ENCODE measurements around the gene CHTOP. TPM values are rescaled to one million over a fixed set of nuclear protein-coding genes. Genes with fewer than 3 reads are reported as not detected.
"Not testable (repeated sequence)": the region's sequence is repeated elsewhere in the genome, so short reads cannot be mapped to it uniquely, and the experiment has no call there.

The CHTOP gene, protein sequence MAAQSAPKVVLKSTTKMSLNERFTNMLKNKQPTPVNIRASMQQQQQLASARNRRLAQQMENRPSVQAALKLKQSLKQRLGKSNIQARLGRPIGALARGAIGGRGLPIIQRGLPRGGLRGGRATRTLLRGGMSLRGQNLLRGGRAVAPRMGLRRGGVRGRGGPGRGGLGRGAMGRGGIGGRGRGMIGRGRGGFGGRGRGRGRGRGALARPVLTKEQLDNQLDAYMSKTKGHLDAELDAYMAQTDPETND
- total RNA-seq, result 10 to 100 TPM; 38.2 to 50.1 TPM

- Histone ChIP-seq H3K4me3 (peak within 1 kb of the TSS; percentile 73 to 89), H3K27ac (peak within 1 kb of the TSS; percentile 100), H3K36me3 (peaks cover 39% of the 10 kb centered on the region), H3K9me3 (no peaks in the 10 kb centered on the region), H3K27me3 (no peaks in the 10 kb centered on the region), H3K4me1 (peaks cover 0 to 75% of the 10 kb centered on the region in 2 donors)
- peak; percentile 99 for DNase-seq (ENCODE audit: low spot score)
- no peak for TF ChIP-seq CTCF (IDR thresholded peaks at IDR 0.05)
These were observed at the start of gene CHTOP for GRCh38 chr1:153633754-153634665. Gene CHTOP (plus strand): TSS chr1:153634066. CDS start chr1:153636589, 2,523 bp downstream.

DNA sequence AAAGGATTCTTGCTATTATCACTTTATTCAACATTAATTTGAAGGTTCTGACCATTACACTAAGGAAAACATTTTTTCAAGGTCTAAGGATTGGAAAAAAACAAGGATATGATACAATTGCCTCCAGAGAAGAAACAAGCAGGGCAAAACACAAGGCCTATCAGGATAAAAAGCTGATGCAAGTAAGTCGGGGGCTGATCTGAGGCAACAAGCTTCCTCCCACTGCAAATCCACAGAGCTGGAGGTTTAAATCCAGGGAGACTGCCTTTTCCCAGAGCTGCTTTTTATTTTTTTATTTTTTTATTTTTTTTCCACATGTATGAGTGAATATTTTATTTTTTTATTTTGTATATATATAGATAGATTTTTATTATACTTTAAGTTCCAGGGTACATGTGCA lies 48.9 kb upstream of the CHTOP start:
- Histone ChIP-seq H3K27ac (no peak overlapping the region), H3K4me1 (peaks cover 0 to 10% of the 10 kb centered on the region in 2 donors), H3K9me3 (no peaks in the 10 kb centered on the region), H3K27me3 (no peaks in the 10 kb centered on the region), H3K36me3 (no peaks in the 10 kb centered on the region), H3K4me3 (no peak overlapping the region)
- no peak for TF ChIP-seq CTCF (IDR thresholded peaks at IDR 0.05)
- DNase-seq (ENCODE audit: low spot score), result no peak

DNA sequence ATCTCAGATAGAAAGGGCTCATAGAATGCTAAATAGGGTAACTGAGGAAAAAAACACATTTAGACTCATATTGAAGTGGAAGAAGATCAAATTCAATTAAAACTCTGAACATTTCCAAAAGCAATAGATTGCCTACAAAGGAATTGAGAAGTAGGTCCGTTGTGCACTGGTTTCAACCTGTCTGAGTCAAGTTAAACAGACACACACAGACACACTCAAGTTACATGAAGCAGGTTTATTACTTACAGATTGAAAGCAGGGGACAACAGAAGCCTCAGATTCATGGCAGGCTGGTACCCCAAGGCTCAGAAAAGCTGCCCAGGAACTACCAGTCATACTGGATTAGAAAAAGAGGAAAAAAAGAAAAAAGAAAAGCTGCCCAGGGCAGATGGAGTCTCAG lies 47.5 kb upstream of the CHTOP start:
- no peak for DNase-seq (ENCODE audit: low spot score)
- Histone ChIP-seq H3K27me3 (no peaks in the 10 kb centered on the region), H3K4me1 (peaks cover 0 to 10% of the 10 kb centered on the region in 2 donors), H3K27ac (no peak overlapping the region), H3K9me3 (no peaks in the 10 kb centered on the region), H3K4me3 (no peak overlapping the region), H3K36me3 (no peaks in the 10 kb centered on the region)
- TF ChIP-seq CTCF (IDR thresholded peaks at IDR 0.05), result no peak

DNA sequence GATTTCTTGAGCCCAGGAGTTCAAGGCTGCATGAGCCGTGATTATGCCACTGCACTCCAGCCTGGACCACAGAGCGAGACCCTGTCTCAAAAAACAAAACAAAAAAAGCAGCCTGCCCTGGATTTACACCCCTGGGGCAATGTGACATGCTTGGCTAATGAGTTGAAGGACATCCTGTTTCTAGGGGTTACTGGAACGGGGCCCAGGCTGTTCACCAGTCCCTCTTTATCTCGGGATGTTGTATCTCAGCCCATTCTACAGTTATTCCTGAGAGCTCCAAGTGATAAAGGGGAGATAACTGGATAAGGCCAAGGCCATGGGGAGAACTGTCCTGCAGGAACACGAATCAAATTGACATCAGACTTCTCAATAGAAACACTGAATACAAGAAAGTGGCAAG lies 46.6 kb upstream of the CHTOP start:
- H3K4me1 ChIP-seq, result peaks cover 0 to 10% of the 10 kb centered on the region in 2 donors
- H3K27ac ChIP-seq, result no peak overlapping the region
- H3K36me3 ChIP-seq, result no peaks in the 10 kb centered on the region
- H3K27me3 ChIP-seq, result no peaks in the 10 kb centered on the region
- H3K4me3 ChIP-seq, result no peak overlapping the region
- H3K9me3 ChIP-seq, result no peaks in the 10 kb centered on the region
- DNase-seq (ENCODE audit: low spot score), result no peak
- TF ChIP-seq CTCF (IDR thresholded peaks at IDR 0.05), result no peak

DNA sequence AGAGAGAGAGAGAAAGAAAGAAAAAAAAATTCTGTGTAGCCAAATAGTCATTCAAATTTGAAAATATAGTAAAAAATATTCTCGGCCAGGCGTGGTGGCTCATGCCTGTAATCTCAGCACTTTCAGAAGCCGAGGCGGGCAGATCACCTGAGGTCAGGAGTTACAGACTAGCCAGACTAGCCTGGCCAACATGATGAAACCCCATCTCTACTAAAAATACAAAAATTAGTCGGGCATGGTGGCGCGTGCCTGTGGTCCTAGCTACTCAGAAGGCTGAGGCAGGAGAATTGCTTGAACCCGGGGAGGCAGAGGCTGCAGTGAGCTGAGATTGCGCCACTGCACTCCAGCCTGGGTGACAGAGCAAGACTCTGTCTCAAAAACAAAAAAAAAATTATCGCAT lies 45.8 kb upstream of the CHTOP start:
- not testable (repeated sequence) for H3K27me3 ChIP-seq; H3K27ac ChIP-seq; DNase-seq (ENCODE audit: low spot score); H3K9me3 ChIP-seq; H3K4me3 ChIP-seq; H3K36me3 ChIP-seq
- peaks cover 0 to 10% of the 10 kb centered on the region in 2 donors for H3K4me1 ChIP-seq

DNA sequence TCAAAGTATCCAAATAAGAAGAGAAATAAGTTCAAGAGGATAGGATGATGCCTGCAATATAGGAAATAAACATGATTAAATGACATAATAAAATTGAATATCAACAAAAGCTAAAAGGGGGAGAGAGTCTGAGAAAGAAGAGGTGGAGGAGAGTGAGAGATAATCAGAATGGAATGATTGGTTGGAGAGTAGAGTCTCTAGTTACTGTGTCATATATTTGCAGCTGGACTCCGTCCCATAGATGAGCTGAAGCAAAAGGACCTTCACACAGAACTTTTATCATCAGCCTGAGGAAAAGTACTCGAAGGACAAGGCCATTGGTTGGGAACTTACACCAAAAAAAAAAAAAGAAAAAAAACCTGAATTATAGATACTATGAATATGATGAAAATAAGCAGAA lies 45.4 kb upstream of the CHTOP start:
- Histone ChIP-seq H3K36me3 (no peaks in the 10 kb centered on the region), H3K27ac (no peak overlapping the region), H3K4me1 (peaks cover 0 to 10% of the 10 kb centered on the region in 2 donors), H3K4me3 (no peak overlapping the region), H3K27me3 (no peaks in the 10 kb centered on the region), H3K9me3 (no peaks in the 10 kb centered on the region)
- no peak for TF ChIP-seq CTCF (IDR thresholded peaks at IDR 0.05)
- DNase-seq (ENCODE audit: low spot score), result no peak
